Measurements from ENCODE around the gene KCNAB2.

KCNAB2 gene

GRCh38 chr1:6116137-6116536, 70.4 kb downstream of the KCNAB2 start:
- H3K4me3 ChIP-seq (replicated peaks in 1 of 2; ENCODE audit: low read depth in 2 of 2, low read length in 2 of 2), result no peak overlapping the region
- no peak for TF ChIP-seq CTCF (IDR thresholded peaks at IDR 0.05; ENCODE audit: low read depth, low read length)
- DNase-seq (ENCODE audit: low read depth in 2 of 2), result peak in 1 of 2 donors; percentile 78

GRCh38 chr1:6117064-6117463, 71.4 kb downstream of the KCNAB2 start:
- DNase-seq (ENCODE audit: low read depth in 2 of 2), result no peak
- no peak for TF ChIP-seq CTCF (IDR thresholded peaks at IDR 0.05; ENCODE audit: low read depth, low read length)
- no peak overlapping the region for H3K4me3 ChIP-seq (replicated peaks in 1 of 2; ENCODE audit: low read depth in 2 of 2, low read length in 2 of 2)

- H3K4me3 ChIP-seq (replicated peaks in 1 of 2; ENCODE audit: low read depth in 2 of 2, low read length in 2 of 2), result no peak overlapping the region
- no peak for DNase-seq (ENCODE audit: low read depth in 2 of 2)
These were observed 71.9 kb downstream of the KCNAB2 start for GRCh38 chr1:6117624-6118023.

GRCh38 chr1:6118415-6118814, 72.7 kb downstream of the KCNAB2 start:
- peak; percentile 37 to 55 for DNase-seq (ENCODE audit: low read depth in 2 of 2)
- TF ChIP-seq CTCF (IDR thresholded peaks at IDR 0.05; ENCODE audit: low read depth, low read length), result no peak
- no peak overlapping the region for H3K4me3 ChIP-seq (replicated peaks in 1 of 2; ENCODE audit: low read depth in 2 of 2, low read length in 2 of 2)

More at GRCh38 chr1:6117624-6118023, 71.9 kb downstream of the KCNAB2 start:
- TF ChIP-seq CTCF (IDR thresholded peaks at IDR 0.05; ENCODE audit: low read depth, low read length), result no peak

DNA sequence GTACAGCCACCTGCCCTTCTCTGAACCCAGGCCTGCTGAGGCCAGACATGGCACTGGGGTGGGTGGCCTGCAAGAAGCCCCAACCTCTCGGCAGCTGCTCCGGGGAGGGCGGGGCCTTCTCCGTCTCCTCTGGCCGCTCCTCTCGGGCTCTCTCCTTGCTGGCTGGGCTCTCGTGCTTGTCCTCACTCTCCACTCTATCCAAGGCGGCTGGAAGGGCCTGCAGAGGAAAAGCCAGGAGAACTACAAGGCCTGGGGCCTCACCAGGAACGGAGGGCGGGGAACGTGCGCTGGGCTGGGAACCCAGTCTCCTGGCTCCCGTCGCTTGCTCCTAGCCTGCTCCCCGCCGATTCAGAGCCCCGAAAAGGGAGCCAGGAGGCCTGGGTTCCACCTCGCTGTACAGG, 75.3 kb downstream of the KCNAB2 start:
- no peak overlapping the region for H3K4me3 ChIP-seq (replicated peaks in 1 of 2; ENCODE audit: low read depth in 2 of 2, low read length in 2 of 2)
- DNase-seq (ENCODE audit: low read depth in 2 of 2), result no peak
- TF ChIP-seq CTCF (IDR thresholded peaks at IDR 0.05; ENCODE audit: low read depth, low read length), result no peak

DNA sequence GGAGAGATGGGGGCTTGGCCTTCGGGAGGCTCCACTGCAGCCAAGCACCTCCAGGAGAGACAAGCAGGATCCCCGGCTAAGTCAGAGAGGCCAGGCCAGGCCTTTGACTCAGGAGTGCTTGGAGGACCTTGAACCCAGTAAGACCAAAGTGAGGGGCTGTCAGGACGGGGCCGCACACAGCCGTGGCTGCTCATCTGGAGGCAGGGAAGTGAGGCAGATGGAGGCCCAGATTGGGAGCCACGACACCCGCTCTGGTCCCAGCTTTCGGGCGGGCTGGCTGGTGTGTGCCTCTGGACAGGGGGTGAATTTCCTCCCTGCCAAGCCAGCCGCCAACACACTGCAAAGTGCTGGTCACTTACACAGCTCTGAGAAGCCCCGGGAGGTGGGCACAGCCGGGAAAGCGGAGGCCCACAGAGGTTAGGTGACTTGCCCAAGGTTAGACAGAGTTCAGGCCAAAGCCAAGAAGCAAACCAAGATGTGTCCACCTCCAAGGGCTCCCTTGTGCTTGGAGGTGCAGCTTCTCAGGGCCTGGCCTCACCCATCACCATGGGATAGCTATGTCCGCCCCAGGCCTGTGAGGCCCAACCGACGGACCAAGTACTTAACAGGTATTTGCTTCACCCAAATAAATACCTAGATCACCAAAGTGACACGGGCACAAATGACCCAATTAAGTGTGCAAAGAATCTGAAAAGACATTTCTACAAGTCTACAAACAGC, 76.1 kb downstream of the KCNAB2 start:
- H3K4me3 ChIP-seq (replicated peaks in 1 of 2; ENCODE audit: low read depth in 2 of 2, low read length in 2 of 2), result no peak overlapping the region
- TF ChIP-seq CTCF (IDR thresholded peaks at IDR 0.05; ENCODE audit: low read depth, low read length), result no peak
- no peak for DNase-seq (ENCODE audit: low read depth in 2 of 2)

DNA sequence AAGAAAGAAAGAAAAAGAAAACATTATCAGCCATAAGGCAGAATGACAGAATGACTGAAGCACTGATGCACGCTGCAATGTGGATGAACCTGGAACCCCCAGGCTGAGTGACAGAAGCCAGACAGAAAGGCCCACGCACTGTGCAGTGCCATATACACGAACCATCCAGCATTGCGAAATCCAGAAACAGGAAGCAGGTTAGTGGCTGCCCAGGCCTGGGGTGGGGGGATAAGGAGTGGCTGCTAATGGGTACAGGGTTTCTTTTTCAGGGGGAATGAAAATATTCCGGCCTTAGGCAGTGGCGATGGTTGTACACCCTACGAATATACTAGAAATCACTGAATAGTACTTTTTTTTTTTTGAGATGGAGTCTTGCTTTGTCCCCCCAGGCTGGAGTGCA, 77.4 kb downstream of the KCNAB2 start:
- DNase-seq (ENCODE audit: low read depth in 2 of 2), result no peak
- TF ChIP-seq CTCF (IDR thresholded peaks at IDR 0.05; ENCODE audit: low read depth, low read length), result no peak
- no peak overlapping the region for H3K4me3 ChIP-seq (replicated peaks in 1 of 2; ENCODE audit: low read depth in 2 of 2, low read length in 2 of 2)

Data from cardiac fibroblast (primary cell).